ENCODE data around the gene RNLS.

GRCh38 chr10:88551246-88551645, 31.9 kb downstream of the RNLS start:
- TF ChIP-seq TOX (CRISPR knock-in tag; IDR thresholded peaks at IDR 0.05; ENCODE audit: borderline replicate concordance) (no peak), CREB5 (CRISPR knock-in tag; IDR thresholded peaks at IDR 0.05; ENCODE audit: low read depth) (no peak), TSHZ2 (CRISPR knock-in tag; IDR thresholded peaks at IDR 0.05) (no peak), ZFP30 (CRISPR knock-in tag; IDR thresholded peaks at IDR 0.05) (no peak), ISL1 (CRISPR knock-in tag; IDR thresholded peaks at IDR 0.05) (no peak), TCF4 (CRISPR knock-in tag; IDR thresholded peaks at IDR 0.05; ENCODE audit: borderline replicate concordance) (no peak), GLIS3 (CRISPR knock-in tag; IDR thresholded peaks at IDR 0.05) (no peak)

Measured in SK-N-SH treated with all-trans-retinoic acid at 6 μM for 48 hours (cell line).